HL-60 (cell line): Measurements from ENCODE around the gene SPTBN1.

Source experiments
- CTCF ChIP-seq: IDR thresholded peaks from one replicate; pipeline ENCODE4 v1.5.1; 2011; ENCODE audit warnings: low read length, control low read depth, inconsistent platforms; ENCODE audit not compliant: insufficient read depth
- GABPA ChIP-seq: IDR thresholded peaks from 2 replicates; pipeline ENCODE4 v1.6.1; 2012; ENCODE audit warnings: low read depth
- POLR2AphosphoS5 ChIP-seq: IDR thresholded peaks from 2 replicates; pipeline ENCODE4 v1.6.1; 2012; ENCODE audit warnings: low read depth
- SPI1 ChIP-seq: IDR thresholded peaks from 2 replicates; pipeline ENCODE4 v1.6.1; 2012; ENCODE audit warnings: low read depth, mild to moderate bottlenecking, borderline replicate concordance
- TF ChIP-seq, protein P1 (sequence below): IDR thresholded peaks from 2 replicates; pipeline ENCODE4 v1.6.1; 2012; ENCODE audit warnings: low read depth; ENCODE audit not compliant: insufficient replicate concordance

GRCh38 chr2:54615832-54616534 is 159.9 kb downstream of the SPTBN1 start:
- TF ChIP-seq POLR2AphosphoS5 (no peak), CTCF (no peak), GABPA (no peak), SPI1 (no peak)
- TF ChIP-seq, protein P1, sequence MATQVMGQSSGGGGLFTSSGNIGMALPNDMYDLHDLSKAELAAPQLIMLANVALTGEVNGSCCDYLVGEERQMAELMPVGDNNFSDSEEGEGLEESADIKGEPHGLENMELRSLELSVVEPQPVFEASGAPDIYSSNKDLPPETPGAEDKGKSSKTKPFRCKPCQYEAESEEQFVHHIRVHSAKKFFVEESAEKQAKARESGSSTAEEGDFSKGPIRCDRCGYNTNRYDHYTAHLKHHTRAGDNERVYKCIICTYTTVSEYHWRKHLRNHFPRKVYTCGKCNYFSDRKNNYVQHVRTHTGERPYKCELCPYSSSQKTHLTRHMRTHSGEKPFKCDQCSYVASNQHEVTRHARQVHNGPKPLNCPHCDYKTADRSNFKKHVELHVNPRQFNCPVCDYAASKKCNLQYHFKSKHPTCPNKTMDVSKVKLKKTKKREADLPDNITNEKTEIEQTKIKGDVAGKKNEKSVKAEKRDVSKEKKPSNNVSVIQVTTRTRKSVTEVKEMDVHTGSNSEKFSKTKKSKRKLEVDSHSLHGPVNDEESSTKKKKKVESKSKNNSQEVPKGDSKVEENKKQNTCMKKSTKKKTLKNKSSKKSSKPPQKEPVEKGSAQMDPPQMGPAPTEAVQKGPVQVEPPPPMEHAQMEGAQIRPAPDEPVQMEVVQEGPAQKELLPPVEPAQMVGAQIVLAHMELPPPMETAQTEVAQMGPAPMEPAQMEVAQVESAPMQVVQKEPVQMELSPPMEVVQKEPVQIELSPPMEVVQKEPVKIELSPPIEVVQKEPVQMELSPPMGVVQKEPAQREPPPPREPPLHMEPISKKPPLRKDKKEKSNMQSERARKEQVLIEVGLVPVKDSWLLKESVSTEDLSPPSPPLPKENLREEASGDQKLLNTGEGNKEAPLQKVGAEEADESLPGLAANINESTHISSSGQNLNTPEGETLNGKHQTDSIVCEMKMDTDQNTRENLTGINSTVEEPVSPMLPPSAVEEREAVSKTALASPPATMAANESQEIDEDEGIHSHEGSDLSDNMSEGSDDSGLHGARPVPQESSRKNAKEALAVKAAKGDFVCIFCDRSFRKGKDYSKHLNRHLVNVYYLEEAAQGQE = no peak
